C4-2B (cell line): Measurements from ENCODE around the gene TUBB4A.
"Not testable (repeated sequence)": the region's sequence is repeated elsewhere in the genome, so short reads cannot be mapped to it uniquely, and the experiment has no call there.

Experiments
- H3K27ac ChIP-seq: fragments of 450-650 bp; 2 replicates; pipeline ENCODE4 v1.5.1; 2017
- ZFX ChIP-seq: fragments of 450-650 bp; IDR thresholded peaks from 2 replicates; pipeline ENCODE4 v1.6.1; 2017
- TF ChIP-seq, protein P1 (sequence below): fragments of 450-650 bp; conservative IDR thresholded peaks from 2 replicates; pipeline ENCODE4 v1.5.1; 2017; ENCODE audit warnings: mild to moderate bottlenecking

The TUBB4A gene

DNA sequence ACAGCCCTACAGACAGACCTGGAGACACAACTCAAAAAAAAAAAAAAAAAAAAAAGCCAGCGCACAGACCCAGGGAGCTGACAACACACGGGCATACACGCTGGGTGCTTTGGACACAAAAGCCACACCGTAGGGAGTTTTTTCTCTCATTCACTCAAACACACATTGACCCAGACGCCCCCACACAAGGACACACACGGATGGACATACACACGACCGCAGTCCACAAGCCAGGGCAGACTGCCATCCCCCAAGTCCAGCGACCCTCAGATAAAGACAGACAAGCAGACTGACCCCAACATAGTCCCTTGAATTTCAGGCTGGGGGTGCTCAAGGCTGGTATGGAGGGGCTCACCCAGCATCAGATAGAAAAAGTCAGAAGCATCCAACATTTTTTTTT lies 12.0 kb upstream of the TUBB4A start:
- H3K27ac ChIP-seq, result no peak overlapping the region

DNA sequence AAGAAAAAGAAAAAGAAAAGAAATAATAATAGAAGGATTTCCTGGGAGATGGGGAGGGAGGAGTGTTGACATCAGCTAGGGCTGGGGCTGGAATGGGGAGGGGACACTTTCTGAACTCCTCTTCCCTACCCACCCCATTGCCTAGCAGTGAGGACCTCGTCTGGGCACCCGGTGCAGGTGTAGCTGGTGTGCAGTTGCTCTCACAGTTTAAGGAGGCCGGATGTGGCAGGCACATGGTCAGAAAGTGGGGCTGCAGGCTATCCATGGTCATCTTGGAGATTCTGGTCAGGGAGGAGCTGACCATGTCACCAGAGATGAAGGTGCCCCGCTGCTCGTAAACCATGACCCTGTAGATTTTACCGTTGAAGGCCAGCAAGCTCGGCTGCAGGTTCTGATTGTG lies 8.5 kb upstream of the TUBB4A start:
- H3K27ac ChIP-seq, result no peak overlapping the region
- no peak for TF ChIP-seq ZFX
- TF ChIP-seq, protein P1, sequence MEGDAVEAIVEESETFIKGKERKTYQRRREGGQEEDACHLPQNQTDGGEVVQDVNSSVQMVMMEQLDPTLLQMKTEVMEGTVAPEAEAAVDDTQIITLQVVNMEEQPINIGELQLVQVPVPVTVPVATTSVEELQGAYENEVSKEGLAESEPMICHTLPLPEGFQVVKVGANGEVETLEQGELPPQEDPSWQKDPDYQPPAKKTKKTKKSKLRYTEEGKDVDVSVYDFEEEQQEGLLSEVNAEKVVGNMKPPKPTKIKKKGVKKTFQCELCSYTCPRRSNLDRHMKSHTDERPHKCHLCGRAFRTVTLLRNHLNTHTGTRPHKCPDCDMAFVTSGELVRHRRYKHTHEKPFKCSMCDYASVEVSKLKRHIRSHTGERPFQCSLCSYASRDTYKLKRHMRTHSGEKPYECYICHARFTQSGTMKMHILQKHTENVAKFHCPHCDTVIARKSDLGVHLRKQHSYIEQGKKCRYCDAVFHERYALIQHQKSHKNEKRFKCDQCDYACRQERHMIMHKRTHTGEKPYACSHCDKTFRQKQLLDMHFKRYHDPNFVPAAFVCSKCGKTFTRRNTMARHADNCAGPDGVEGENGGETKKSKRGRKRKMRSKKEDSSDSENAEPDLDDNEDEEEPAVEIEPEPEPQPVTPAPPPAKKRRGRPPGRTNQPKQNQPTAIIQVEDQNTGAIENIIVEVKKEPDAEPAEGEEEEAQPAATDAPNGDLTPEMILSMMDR, result no peak

More for the DNA sequence above, 12.0 kb upstream of the TUBB4A start:
- TF ChIP-seq, protein P1, result no peak
- no peak for TF ChIP-seq ZFX

DNA sequence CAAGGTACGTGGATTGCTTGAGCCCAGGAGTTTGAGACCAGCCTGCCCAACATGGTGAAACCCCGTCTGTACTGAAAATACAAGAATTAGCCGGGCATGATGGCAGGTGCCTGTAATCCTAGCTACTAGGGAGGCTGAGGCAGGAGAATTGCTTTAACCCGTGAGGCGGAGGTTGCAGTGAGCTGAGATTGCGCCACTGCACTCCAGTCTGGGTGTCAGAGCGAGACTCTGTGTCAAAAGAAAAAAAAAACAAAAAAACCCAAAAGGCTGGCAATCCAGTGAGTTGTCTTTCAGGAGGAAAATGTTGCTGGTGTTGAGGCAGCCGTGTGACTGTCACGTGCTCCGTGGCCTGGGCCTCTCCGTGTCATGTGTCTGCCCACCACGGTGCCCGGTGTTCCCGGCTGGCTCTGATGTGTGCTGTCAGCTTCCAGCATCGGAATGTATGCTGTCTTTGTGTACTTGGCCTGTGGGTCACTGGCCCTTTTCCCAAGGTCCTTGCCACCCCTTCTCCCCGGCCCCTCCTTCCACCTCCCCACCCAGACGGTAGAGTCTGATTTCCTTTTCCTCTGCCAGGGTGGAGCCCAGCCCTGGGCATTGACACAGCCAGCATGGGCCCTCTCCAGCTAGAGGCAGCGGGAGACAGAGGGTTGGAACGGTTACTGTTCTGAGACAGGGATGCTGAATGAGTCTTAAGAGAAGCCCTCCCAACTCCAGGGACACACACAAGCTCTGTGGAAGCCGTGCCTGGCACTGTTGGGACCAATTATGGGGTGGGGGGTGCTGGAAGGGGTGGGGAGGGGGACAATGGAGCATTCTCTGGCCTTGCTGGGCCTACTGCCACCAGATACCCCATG lies 7.2 kb upstream of the TUBB4A start:
- no peak for TF ChIP-seq ZFX
- TF ChIP-seq, protein P1, result no peak
- H3K27ac ChIP-seq, result no peak overlapping the region

DNA sequence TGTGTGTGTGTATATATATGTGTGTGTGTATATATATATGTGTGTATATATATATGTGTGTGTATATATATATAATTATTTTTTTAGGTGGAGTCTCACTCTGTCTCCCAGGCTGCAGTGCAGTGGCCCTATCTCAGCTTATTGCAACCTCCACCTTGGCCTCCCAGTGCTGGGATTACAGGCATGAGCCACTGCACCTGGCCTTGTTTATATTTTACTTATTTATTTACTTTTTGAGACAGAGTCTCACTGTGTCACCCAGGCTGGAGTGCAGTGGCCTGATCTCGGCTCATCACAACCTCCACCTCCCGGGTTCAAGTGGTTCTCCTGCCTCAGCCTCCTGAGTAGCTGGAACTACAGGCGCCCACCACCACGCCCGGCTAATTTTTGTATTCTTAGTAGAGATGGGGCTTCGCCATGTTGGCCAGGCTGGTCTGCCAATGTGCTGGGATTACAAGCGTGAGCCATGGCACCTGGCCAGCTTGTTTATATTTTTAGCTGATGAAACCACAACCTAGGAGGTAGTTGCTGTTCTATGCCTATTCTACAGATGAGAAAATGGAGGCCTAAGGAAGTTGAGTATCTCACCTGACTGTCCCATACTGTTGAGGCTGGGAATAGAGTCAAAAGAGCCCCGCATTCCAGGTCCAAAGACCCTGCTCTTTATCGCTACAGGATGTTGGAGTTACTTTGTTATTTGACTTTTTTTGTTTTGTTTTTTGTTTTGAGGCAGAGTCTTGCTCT lies 6.1 kb upstream of the TUBB4A start:
- not testable (repeated sequence) for H3K27ac ChIP-seq

DNA sequence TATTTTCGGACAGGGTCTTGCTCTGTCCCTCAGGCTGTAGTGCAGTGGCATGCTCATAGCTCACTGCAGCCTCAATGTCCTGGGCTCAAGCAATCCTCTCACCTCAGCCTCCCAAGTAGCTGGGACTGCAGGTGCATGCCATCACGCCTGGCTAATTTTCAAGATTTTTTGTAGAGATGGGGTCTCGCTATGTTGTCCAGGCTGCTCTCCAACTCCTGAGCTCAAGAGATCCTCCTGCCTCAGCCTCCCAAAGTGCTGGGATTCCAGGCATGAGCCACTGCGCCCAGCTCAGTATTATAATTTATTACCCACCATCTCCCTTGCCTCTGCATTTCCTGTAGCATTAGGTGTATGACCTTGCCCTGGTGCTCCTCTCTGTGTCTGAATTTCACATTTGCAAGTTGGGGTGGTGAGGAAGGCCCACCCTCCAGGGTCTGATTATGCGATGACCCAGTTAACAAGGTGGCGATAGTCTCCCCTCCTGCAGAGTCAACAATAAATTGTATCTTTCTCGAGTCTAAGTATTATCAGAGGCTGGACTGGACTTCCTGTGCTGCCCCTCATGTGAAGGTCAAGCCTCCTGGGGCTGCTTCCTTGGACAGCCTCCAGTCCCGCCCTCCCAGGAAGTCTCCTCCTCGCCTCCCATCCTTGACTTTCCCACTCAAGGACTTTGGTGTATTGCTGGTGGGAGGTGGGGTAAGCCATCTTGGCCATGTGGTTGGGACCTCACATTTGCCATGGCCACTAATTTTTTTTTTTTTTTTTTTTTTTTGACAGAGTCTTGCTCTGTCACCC lies 1.5 kb upstream of the TUBB4A start:
- no peak for TF ChIP-seq ZFX
- TF ChIP-seq, protein P1, result no peak
- H3K27ac ChIP-seq, result no peak overlapping the region

DNA sequence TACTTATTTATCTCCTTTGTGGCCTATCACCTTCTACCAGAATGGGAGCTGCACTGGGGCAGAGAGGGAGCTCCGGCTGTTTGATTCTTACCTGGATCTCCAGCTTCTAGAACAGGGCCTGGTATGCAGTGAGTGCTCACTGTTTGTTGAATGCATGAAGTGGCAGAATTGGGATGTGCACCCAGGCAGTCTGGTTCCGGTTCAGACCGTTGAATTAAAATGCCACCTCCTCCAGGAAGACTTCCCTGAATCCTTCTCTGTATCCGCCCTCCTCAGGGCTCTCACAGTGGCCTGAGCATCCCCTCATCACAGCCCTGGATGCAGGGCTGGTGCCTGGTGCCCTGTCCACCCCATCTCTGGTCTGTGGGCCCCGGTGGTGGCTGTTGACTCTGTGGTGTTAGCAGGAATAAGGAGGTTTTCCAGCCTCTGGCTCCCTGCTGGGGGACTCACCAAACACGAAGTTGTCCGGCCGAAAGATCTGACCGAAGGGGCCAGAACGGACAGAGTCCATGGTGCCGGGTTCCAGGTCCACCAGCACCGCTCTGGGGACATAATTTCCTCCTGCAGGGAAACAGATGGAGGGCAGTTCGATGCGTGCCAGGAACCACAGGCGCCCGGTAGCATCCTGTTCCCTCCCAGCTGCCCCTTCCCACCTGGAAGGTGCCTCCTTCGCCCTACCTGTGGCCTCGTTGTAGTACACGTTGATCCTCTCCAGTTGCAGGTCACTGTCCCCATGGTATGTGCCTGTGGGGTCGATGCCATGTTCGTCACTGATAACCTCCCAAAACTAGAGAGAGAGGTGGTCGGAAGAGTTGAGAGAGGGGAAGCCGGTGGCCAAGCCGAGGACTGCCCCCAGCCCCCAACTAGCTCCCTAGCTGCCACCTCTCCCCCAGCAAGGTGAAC lies 1.0 kb downstream of the TUBB4A start:
- no peak overlapping the region; the same call in 1 of the 2 replicates for H3K27ac ChIP-seq
- TF ChIP-seq, protein P1, result no peak
- no peak for TF ChIP-seq ZFX

DNA sequence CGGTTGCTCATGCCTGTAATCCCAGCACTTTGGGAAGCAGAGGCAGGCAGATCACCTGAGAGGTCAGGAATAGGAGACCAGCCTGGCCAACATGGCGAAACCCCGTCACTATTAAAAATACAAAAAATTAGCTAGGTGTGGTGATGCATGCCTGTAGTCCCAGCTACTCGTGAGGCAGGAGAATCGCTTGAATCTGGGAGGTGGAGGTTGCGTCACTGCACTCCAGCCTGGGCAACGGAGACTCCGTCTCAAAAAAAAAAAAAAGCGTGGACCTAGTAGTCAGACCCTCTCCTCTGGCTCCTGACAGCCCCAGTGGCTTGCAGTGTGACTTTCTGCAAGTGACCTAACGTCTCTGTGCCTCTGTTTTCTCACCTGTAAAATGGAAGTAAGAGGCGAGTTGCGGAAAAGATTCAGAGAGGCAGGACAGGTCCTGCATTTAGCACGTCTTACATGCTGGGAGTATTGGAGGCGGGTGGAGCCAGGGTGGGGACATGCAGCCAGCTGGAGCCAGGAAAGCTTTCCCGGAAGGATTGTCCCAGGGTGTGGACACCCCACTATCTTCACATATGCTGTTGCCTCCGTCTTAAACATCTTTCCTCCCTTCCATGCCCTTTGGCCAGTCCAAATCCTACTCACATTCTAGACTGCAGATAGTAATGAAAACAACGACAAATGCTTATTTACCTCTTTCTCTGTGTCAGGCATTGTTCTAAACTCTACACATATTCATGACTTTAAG lies 2.9 kb downstream of the TUBB4A start:
- H3K27ac ChIP-seq, result no peak overlapping the region
- TF ChIP-seq, protein P1, result no peak
